Ovary (tissue), 9 donors: Measurements from ENCODE around the gene ADPRHL1. TPM values are rescaled to one million over a fixed set of nuclear protein-coding genes. Genes with fewer than 3 reads are reported as not detected.

ENCODE experiments used
- DNase-seq, 5 donors: peaks; one replicate each; pipeline ENCODE4 v3.0.0-alpha.2; 2019 to 2020
- H3K27ac ChIP-seq, 2 donors: fragments of 200-600 bp; one replicate each; pipeline versions ENCODE4 v1.5.1 to v1.8.0; 2019 to 2022
- H3K27me3 ChIP-seq: fragments of 200-600 bp; one replicate; pipeline ENCODE4 v1.8.0; 2022
- H3K36me3 ChIP-seq: fragments of 200-600 bp; sonication (generic); one replicate; pipeline ENCODE4 v1.5.1; 2019
- H3K4me1 ChIP-seq: one replicate; pipeline ENCODE4 v1.8.1; 2013; ENCODE audit warnings: mild to moderate bottlenecking, moderate library complexity; ENCODE audit not compliant: insufficient read depth
- H3K4me3 ChIP-seq: fragments of 200-600 bp; sonication (generic); one replicate; pipeline ENCODE4 v1.5.1; 2017
- H3K9me3 ChIP-seq, 2 donors: fragments of 200-600 bp in 1 of 2; sonication (generic) in 1 of 2; one replicate each; pipeline versions ENCODE4 v1.5.1 to v1.8.1; 2013 to 2019; ENCODE audit warnings: mild to moderate bottlenecking in 1 of 2, moderate library complexity in 1 of 2
- EP300 ChIP-seq: sonication (generic); formaldehyde crosslinking; IDR thresholded peaks from one replicate; pipeline ENCODE4 v1.6.1; 2017; ENCODE audit warnings: antibody characterized with exemption
- POLR2A ChIP-seq: fragments of 450-650 bp; IDR thresholded peaks from one replicate; pipeline ENCODE4 v1.6.1; 2017; ENCODE audit warnings: antibody characterized with exemption, mild to moderate bottlenecking, moderate library complexity
- WGBS, 3 donors: extraction: QIAGEN DNeasy Blood & Tissue Kit in 1 of 3; methylation state at CpG; one replicate each; pipeline versions ENCODE4 v1.1.5 to v1.1.7; 2013 to 2017; 5-methylcytosine and 5-hydroxymethylcytosine counted together
- intact Hi-C, 4 donors: fragments of 100-400 bp; cut with DNase I; formaldehyde crosslinking; loops; one replicate each; pipeline versions ENCODE4 v1.11.0 to v1.15.1; 2022 to 2023
- polyA plus RNA-seq, 2 donors: library from polyadenylated mRNA; stranded (reverse); fragments of 200-250 nt in 1 of 2; fragments of 350-450 nt in 1 of 2; fragmentation: Illumina TruSeq in 1 of 2; extraction: RNeasy Lipid Tissue Mini Kit (QIAGEN cat#74804) in 1 of 2; gene quantifications; one replicate each; pipeline ENCODE4 v1.2.3, GENCODE V29; 2013 to 2014
- total RNA-seq, 7 donors: library from RNA; depleted of rRNA in 2 of 7; stranded (reverse); fragments of >200 nt in 2 of 7; fragmentation: NEBNext Ultra II Directional in 3 of 7; extraction: Animal tissue kit (Norgen Biotek cat#: 25700) in 3 of 7; gene quantifications; one replicate each; pipeline versions ENCODE4 v1.1.0 to v1.2.4, GENCODE V29; 2016 to 2023
- TF ChIP-seq, protein P1 (sequence below), 3 donors: fragments of 450-650 bp in 2 of 3; fragments of 200-600 bp in 1 of 3; IDR thresholded peaks; one replicate each; pipeline versions ENCODE4 v1.5.1 to v1.8.0; 2016 to 2022; ENCODE audit warnings: antibody characterized with exemption in 3 of 3, mild to moderate bottlenecking in 1 of 3
- donor health status: DM: no; HTN: no; CAD: no; lungs with moderate emphysema.
- donor health status: DM: no; HTN: no; CAD: no.
- donor health status: Bipolar disorder and iron deficiency.
- donor health status: DM: yes; HTN: yes; CAD: no.
- donor health status: DM: no; HTN: no; CAD: no.
- donor health status: DM: yes; HTN: yes; CAD: no.

The ADPRHL1 gene
- total and polyA plus RNA-seq, 9 donors = 1.6 to 5.0 (median 2.2) TPM

DNA sequence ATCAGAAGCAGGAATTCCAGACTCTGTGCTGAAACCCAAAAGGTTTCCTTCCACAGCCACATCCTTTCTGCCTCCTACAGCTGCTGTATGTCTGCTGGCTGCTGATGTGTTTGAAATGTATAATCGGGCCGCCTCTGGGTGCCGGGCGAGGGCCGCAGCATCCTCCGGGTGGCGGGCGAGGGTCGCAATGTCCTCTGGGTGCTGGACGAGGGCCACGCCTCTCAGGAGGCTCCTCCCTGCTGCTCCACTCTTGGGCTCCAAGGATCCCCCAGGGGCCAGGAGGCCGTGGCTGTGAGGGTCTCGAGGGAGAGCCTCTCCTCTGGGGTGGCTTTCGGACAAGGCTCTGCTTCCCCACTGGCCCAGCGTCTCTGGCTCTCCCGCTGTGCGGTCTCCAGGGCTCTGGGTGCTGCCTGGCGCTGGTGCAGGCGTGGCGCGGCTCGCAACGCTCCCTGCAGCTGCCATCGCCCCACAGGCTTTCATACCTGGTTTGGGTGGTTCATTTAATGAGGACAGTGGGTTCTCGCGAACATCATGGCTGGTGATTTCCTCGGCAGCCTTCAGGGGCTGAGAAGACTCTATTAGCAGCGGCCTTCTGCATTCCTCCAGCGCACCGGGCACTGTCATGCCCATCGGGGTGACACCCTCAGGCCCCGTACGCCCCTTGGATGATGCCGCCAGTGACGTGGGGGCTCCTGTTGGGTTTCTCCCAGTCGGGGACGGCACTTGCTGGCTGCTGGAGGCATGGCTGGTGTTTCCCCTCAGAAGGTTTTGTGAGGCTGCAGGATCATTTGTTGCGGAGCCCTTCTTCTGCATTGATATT is 47.6 kb downstream of the ADPRHL1 start:
- peak in 1 of 5 donors; percentile 25 for DNase-seq
- no peak overlapping the region for H3K4me3 ChIP-seq
- H3K27me3 ChIP-seq = no peaks in the 10 kb centered on the region
- no peak for TF ChIP-seq POLR2A
- TF ChIP-seq, protein P1, sequence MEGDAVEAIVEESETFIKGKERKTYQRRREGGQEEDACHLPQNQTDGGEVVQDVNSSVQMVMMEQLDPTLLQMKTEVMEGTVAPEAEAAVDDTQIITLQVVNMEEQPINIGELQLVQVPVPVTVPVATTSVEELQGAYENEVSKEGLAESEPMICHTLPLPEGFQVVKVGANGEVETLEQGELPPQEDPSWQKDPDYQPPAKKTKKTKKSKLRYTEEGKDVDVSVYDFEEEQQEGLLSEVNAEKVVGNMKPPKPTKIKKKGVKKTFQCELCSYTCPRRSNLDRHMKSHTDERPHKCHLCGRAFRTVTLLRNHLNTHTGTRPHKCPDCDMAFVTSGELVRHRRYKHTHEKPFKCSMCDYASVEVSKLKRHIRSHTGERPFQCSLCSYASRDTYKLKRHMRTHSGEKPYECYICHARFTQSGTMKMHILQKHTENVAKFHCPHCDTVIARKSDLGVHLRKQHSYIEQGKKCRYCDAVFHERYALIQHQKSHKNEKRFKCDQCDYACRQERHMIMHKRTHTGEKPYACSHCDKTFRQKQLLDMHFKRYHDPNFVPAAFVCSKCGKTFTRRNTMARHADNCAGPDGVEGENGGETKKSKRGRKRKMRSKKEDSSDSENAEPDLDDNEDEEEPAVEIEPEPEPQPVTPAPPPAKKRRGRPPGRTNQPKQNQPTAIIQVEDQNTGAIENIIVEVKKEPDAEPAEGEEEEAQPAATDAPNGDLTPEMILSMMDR (IDR thresholded peaks at IDR 0.05) = no peak
- H3K4me1 ChIP-seq = no peaks in the 10 kb centered on the region
- H3K27ac ChIP-seq = no peak overlapping the region
- intact Hi-C loops = loop anchor here in 1 of 4 donors (10.0 kb wide), 1 partner anchor 461 kb away; no protein-coding TSS in a partner anchor
- WGBS, 3 donors = 84 to 91% (median 87%) methylated on average over 34 to 38 of the region's 38 CpGs
- H3K9me3 ChIP-seq = no peaks in the 10 kb centered on the region
- H3K36me3 ChIP-seq = no peaks in the 10 kb centered on the region

DNA sequence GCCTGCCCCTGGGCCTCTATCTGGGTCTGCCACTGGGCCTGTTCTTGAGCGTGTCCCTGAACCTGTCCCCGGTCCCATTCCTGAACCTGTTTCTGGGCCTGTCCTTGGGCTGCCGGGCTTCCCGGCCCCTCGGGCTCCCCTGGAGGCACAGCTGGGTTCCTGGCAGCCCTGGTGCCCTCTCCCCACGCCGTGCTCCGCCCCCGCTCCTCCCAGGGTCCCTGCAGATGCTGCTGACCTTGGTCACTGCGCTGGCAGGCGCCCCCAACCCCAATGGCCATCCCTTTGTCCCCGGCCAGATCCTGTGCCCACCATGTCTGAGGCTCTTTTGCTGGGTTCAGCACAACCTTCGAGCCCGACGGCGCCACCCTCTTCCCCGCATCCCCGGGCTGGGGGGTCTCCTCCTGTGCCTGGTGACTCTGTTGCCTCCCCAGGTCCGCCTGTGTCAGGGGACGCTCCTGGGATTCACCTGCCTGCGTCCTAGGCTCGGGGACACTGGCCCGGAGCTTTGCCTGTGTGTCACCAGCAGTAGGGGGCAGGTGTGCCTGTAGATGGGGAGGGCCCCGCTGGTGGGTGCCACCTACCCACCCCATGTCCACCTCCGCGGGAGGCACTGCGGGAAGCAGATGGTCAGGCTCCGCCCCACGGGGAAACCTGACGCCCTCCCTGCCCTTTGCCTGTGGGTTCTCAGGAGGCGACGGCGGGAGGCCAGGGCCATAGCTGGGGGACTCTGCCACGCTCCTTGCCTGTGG is 48.4 kb downstream of the ADPRHL1 start:
- no peak for DNase-seq

DNA sequence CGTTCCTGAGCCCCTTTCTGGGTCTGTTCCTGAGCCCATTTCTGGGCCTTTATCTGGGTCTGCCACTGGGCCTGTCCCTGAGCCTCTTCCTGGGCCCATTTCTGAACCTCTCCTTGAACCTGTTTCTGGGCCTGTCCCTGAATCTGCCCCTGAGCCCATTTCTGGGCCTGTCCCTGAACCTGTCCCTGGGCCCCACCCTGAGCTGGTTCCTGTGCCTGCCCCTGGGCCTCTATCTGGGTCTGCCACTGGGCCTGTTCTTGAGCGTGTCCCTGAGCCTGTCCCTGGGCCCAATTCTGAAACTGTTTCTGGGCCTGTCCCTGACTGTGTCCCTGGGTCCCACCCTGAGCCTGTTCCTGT is 48.9 kb downstream of the ADPRHL1 start:
- Histone ChIP-seq H3K27me3 (no peaks in the 10 kb centered on the region), H3K4me1 (no peaks in the 10 kb centered on the region), H3K4me3 (no peak overlapping the region), H3K27ac (no peak overlapping the region), H3K36me3 (no peaks in the 10 kb centered on the region), H3K9me3 (no peaks in the 10 kb centered on the region)
- TF ChIP-seq POLR2A = no peak
- TF ChIP-seq, protein P1 (IDR thresholded peaks at IDR 0.05) = no peak
- no peak for TF ChIP-seq EP300
- no peak for DNase-seq
- WGBS, 3 donors = 89 to 94% (median 92%) methylated on average over 2 of the region's 2 CpGs
- intact Hi-C loops = loop anchor here in 1 of 4 donors (10.0 kb wide), 1 partner anchor 460 kb away; no protein-coding TSS in a partner anchor

More for the DNA sequence above, 48.4 kb downstream of the ADPRHL1 start:
- intact Hi-C loops = loop anchor here in 1 of 4 donors (10.0 kb wide), 1 partner anchor 460 kb away; no protein-coding TSS in a partner anchor
- H3K27me3 ChIP-seq = no peaks in the 10 kb centered on the region
- H3K4me1 ChIP-seq = no peaks in the 10 kb centered on the region
- no peaks in the 10 kb centered on the region for H3K9me3 ChIP-seq
- TF ChIP-seq POLR2A (no peak), EP300 (no peak)
- 75 to 82% (median 76%) methylated on average over 28 to 34 of the region's 34 CpGs for WGBS, 3 donors
- H3K27ac ChIP-seq = no peak overlapping the region
- H3K4me3 ChIP-seq = no peak overlapping the region
- H3K36me3 ChIP-seq = no peaks in the 10 kb centered on the region

DNA sequence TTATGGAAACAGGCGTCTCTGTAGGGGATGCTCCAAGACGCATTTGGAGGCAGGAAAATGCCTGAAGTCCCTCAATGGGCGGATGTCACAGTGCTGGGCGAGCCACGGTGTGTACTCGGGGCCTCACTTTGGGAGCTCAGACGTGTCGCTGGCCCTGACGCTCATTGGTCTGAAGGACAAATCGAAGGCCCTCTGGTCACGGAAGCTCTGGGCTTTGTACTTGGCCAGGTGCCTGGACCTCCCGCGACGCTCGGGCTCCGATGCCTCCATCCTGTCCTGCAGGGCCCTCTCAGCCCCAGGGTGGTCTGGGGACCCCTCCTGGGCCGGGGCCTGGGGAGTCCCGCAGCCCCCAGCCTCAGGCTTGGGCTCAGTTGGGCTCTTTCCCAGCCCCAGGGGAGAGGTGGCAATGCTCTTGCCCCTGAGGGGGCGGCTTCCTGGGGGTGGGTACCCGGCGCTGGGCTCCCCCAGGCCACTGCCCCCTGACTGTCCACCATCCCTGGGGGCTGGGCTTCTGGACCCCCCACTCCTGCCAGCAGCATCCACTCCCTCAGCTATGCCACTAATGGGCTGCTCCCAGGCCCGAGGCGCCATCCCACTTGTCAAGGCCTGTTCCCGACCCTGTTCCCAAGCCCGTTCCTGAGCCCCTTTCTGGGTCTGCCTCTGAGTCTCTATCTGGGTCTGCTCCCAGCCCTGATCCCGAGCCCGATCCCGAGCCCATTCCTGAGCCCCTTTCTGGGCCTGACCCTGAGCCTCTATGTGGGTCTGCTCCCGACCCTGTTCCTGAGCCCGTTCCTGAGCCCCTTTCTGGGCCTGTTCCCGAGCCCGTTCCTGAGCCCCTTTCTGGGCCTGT is 49.8 kb downstream of the ADPRHL1 start:
- Histone ChIP-seq H3K4me3 (no peak overlapping the region), H3K4me1 (no peaks in the 10 kb centered on the region), H3K9me3 (no peaks in the 10 kb centered on the region), H3K27me3 (no peaks in the 10 kb centered on the region), H3K27ac (no peak overlapping the region), H3K36me3 (no peaks in the 10 kb centered on the region)
- intact Hi-C loops = loop anchor here in 1 of 4 donors (10.0 kb wide), 1 partner anchor 459 kb away; no protein-coding TSS in a partner anchor
- 67 to 82% (median 71%) methylated on average over 32 of the region's 32 CpGs for WGBS, 3 donors
- no peak for TF ChIP-seq EP300
- TF ChIP-seq, protein P1 (IDR thresholded peaks at IDR 0.05) = no peak
- no peak for TF ChIP-seq POLR2A
- DNase-seq = no peak
